ENCODE measurements around the gene CSMD2. TPM values are rescaled to one million over a fixed set of nuclear protein-coding genes. Genes with fewer than 3 reads are reported as not detected.

Gene CSMD2
- total RNA-seq, 1 experiment from 2014 or later: 2.8 TPM

DNA sequence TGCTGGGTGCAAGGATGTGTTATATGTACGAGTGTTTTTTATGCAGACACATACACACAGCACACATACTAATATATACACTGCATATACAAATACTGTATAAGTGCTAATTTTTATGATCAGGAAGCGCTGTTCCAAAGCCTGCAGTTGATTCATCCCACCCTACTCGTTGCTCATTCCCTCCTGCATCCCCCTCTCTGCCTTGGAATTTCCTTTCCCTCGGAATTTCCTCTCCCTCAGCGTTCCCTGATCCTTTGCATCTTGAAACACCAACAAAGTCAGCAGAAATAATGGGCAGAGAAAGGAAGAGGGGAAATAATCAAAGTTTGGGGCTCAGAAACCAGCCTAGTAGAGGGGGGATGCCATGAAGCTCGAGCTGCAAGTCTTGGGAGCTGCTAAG, 98.9 kb downstream of the CSMD2 start:
- no peaks in the 10 kb centered on the region for H3K36me3 ChIP-seq (ENCODE audit: insufficient read depth, low read length, poor library complexity, severe bottlenecking)
- no peaks in the 10 kb centered on the region for H3K4me1 ChIP-seq (ENCODE audit: insufficient read depth, low read length, poor library complexity, severe bottlenecking)
- no peak overlapping the region for H3K27ac ChIP-seq (ENCODE audit: low read depth, low read length, poor library complexity, severe bottlenecking)
- no peaks in the 10 kb centered on the region for H3K27me3 ChIP-seq (replicated peaks; ENCODE audit: insufficient read depth, low read depth, low read length, poor library complexity)
- BruUV-seq (replicated peaks): no TSS peak
- no peak for TF ChIP-seq EZH2 (IDR thresholded peaks at IDR 0.05; ENCODE audit: borderline replicate concordance, low read depth, low read length, poor library complexity, severe bottlenecking)
- TF ChIP-seq, protein P1, sequence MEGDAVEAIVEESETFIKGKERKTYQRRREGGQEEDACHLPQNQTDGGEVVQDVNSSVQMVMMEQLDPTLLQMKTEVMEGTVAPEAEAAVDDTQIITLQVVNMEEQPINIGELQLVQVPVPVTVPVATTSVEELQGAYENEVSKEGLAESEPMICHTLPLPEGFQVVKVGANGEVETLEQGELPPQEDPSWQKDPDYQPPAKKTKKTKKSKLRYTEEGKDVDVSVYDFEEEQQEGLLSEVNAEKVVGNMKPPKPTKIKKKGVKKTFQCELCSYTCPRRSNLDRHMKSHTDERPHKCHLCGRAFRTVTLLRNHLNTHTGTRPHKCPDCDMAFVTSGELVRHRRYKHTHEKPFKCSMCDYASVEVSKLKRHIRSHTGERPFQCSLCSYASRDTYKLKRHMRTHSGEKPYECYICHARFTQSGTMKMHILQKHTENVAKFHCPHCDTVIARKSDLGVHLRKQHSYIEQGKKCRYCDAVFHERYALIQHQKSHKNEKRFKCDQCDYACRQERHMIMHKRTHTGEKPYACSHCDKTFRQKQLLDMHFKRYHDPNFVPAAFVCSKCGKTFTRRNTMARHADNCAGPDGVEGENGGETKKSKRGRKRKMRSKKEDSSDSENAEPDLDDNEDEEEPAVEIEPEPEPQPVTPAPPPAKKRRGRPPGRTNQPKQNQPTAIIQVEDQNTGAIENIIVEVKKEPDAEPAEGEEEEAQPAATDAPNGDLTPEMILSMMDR (conservative IDR thresholded peaks at IDR 0.05; ENCODE audit: low read depth, low read length): no peak
- no peak overlapping the region for H3K4me3 ChIP-seq (ENCODE audit: low read depth, low read length, poor library complexity, severe bottlenecking)
- ChIA-PET POLR2A (ENCODE audit: low non-redundant PET) (no interaction called here), CTCF (no interaction called here)
- intact Hi-C loops (cut with micrococcal nuclease; ENCODE audit: unreplicated experiment): no loop called here
- DNase-seq (ENCODE audit: low spot score): no peak
- no peaks in the 10 kb centered on the region for H3K9me3 ChIP-seq (ENCODE audit: low read depth, low read length, poor library complexity, severe bottlenecking)

GRCh38 chr1:34065498-34065897, 99.5 kb downstream of the CSMD2 start:
- intact Hi-C loops (cut with micrococcal nuclease; ENCODE audit: unreplicated experiment): no loop called here
- CTCF ChIA-PET: no interaction called here

GRCh38 chr1:34060901-34061415, 104.1 kb downstream of the CSMD2 start:
- CTCF ChIA-PET: no interaction called here
- intact Hi-C loops (cut with micrococcal nuclease; ENCODE audit: unreplicated experiment): no loop called here
- DNase-seq (ENCODE audit: low spot score): no peak
- H3K36me3 ChIP-seq (ENCODE audit: insufficient read depth, low read length, poor library complexity, severe bottlenecking): no peaks in the 10 kb centered on the region
- POLR2A ChIA-PET (ENCODE audit: low non-redundant PET): interaction anchor here (0.6 kb wide), 1 partner anchor 452 kb away, joined by 3 read pairs; no protein-coding TSS in a partner anchor
- no TSS peak for BruUV-seq (replicated peaks)
- no peaks in the 10 kb centered on the region for H3K4me1 ChIP-seq (ENCODE audit: insufficient read depth, low read length, poor library complexity, severe bottlenecking)
- TF ChIP-seq, protein P1 (conservative IDR thresholded peaks at IDR 0.05; ENCODE audit: low read depth, low read length): no peak
- no peak for TF ChIP-seq EZH2 (IDR thresholded peaks at IDR 0.05; ENCODE audit: borderline replicate concordance, low read depth, low read length, poor library complexity, severe bottlenecking)
- no peaks in the 10 kb centered on the region for H3K27me3 ChIP-seq (replicated peaks; ENCODE audit: insufficient read depth, low read depth, low read length, poor library complexity)
- no peak overlapping the region for H3K4me3 ChIP-seq (ENCODE audit: low read depth, low read length, poor library complexity, severe bottlenecking)
- no peak overlapping the region for H3K27ac ChIP-seq (ENCODE audit: low read depth, low read length, poor library complexity, severe bottlenecking)
- no peaks in the 10 kb centered on the region for H3K9me3 ChIP-seq (ENCODE audit: low read depth, low read length, poor library complexity, severe bottlenecking)

More at GRCh38 chr1:34065498-34065897, 99.5 kb downstream of the CSMD2 start:
- H3K27ac ChIP-seq (ENCODE audit: low read depth, low read length, poor library complexity, severe bottlenecking): no peak overlapping the region
- TF ChIP-seq EZH2 (IDR thresholded peaks at IDR 0.05; ENCODE audit: borderline replicate concordance, low read depth, low read length, poor library complexity, severe bottlenecking): no peak
- TF ChIP-seq, protein P1 (conservative IDR thresholded peaks at IDR 0.05; ENCODE audit: low read depth, low read length): no peak
- DNase-seq (ENCODE audit: low spot score): no peak
- no TSS peak for BruUV-seq (replicated peaks)
- POLR2A ChIA-PET (ENCODE audit: low non-redundant PET): no interaction called here
- H3K4me1 ChIP-seq (ENCODE audit: insufficient read depth, low read length, poor library complexity, severe bottlenecking): no peaks in the 10 kb centered on the region
- no peak overlapping the region for H3K4me3 ChIP-seq (ENCODE audit: low read depth, low read length, poor library complexity, severe bottlenecking)
- H3K36me3 ChIP-seq (ENCODE audit: insufficient read depth, low read length, poor library complexity, severe bottlenecking): no peaks in the 10 kb centered on the region
- H3K27me3 ChIP-seq (replicated peaks; ENCODE audit: insufficient read depth, low read depth, low read length, poor library complexity): no peaks in the 10 kb centered on the region
- H3K9me3 ChIP-seq (ENCODE audit: low read depth, low read length, poor library complexity, severe bottlenecking): no peaks in the 10 kb centered on the region
